ENCODE data around the gene MSH3.

GRCh38 chr5:80625230-80625629 lies 29.2 kb upstream of the MSH3 start:
- TF ChIP-seq CTCF (conservative IDR thresholded peaks at IDR 0.05) (no peak), ZFX (IDR thresholded peaks at IDR 0.05) (no peak)
